Activated B cell treated with CpG ODN at 0.5 μM for 24 hours (primary cell): ENCODE measurements around the gene CSTF1. TPM values are rescaled to one million over a fixed set of nuclear protein-coding genes. Genes with fewer than 3 reads are reported as not detected.

Experiments
- ATAC-seq: fragments of 200-7000 bp; cut with Tn5 transposase; one replicate; pipeline ENCODE4 v1.10.0; 2021; ENCODE audit warnings: low read depth, mild to moderate bottlenecking, moderate library complexity
- CTCF ChIA-PET: fragments of 350-600 bp; sonication (Branson Sonifier 250); formaldehyde crosslinking; loops from one replicate; lab custom pipeline; 2021; ENCODE audit warnings: antibody characterized with exemption; lab: Charles Lee
- POLR2A ChIA-PET: fragments of 350-600 bp; sonication (Branson Sonifier 250); formaldehyde crosslinking; loops from one replicate; lab custom pipeline; 2021; ENCODE audit warnings: antibody characterized with exemption; lab: Charles Lee
- DNase-seq: peaks from one replicate; pipeline ENCODE4 v3.0.0; 2022
- H3K27ac Mint-ChIP-seq: one replicate; pipeline ENCODE4 v1.8.0; 2020; ENCODE audit warnings: mixed read lengths
- H3K27me3 Mint-ChIP-seq: one replicate; pipeline ENCODE4 v1.8.0; 2021; ENCODE audit warnings: mixed read lengths
- H3K36me3 Mint-ChIP-seq: one replicate; pipeline ENCODE4 v1.8.0; 2021; ENCODE audit warnings: low read depth, mixed read lengths
- H3K4me1 Mint-ChIP-seq: one replicate; pipeline ENCODE4 v1.8.0; 2021; ENCODE audit warnings: mixed read lengths
- H3K4me3 Mint-ChIP-seq: one replicate; pipeline ENCODE4 v1.8.0; 2020; ENCODE audit warnings: mild to moderate bottlenecking, mixed read lengths
- H3K9me3 Mint-ChIP-seq: one replicate; pipeline ENCODE4 v1.8.0; 2020; ENCODE audit warnings: mixed read lengths
- CTCF ChIP-seq: fragments of 200-600 bp; IDR thresholded peaks from one replicate; pipeline ENCODE4 v1.8.0; 2022; ENCODE audit warnings: antibody characterized with exemption, mild to moderate bottlenecking
- intact Hi-C: fragments of 100-400 bp; cut with micrococcal nuclease; formaldehyde crosslinking; loops from one replicate; pipeline ENCODE4 v1.15.1; 2024
- total RNA-seq: library from RNA; stranded (reverse); gene quantifications from 2 replicates; pipeline ENCODE4 v1.2.3, GENCODE V29; 2022

CSTF1 gene
- total RNA-seq, 1 donor from 2014 or later: 36.2 TPM

- CTCF ChIA-PET: interaction anchor here (1.2 kb wide), 1 partner anchor 25 kb away, joined by 3 read pairs; no protein-coding TSS in a partner anchor
- intact Hi-C loops: no loop called here
- no peak overlapping the region for H3K27ac Mint-ChIP-seq
Observed at GRCh38 chr20:56420028-56420427, 27.6 kb downstream of the CSTF1 start.

GRCh38 chr20:56420940-56421688, 28.7 kb downstream of the CSTF1 start:
- Mint-ChIP-seq H3K4me1 (peaks cover 7% of the 10 kb centered on the region), H3K4me3 (no peak overlapping the region), H3K9me3 (no peaks in the 10 kb centered on the region), H3K27ac (no peak overlapping the region), H3K27me3 (no peaks in the 10 kb centered on the region), H3K36me3 (peaks cover 3% of the 10 kb centered on the region)
- no peak for TF ChIP-seq CTCF
- ChIA-PET POLR2A (no interaction called here), CTCF (interaction anchor here (1.2 kb wide), 1 partner anchor 26 kb away, joined by 3 read pairs; no protein-coding TSS in a partner anchor)
- ATAC-seq: no peak
- intact Hi-C loops: no loop called here
- no peak for DNase-seq

More at GRCh38 chr20:56420028-56420427, 27.6 kb downstream of the CSTF1 start:
- peaks cover 3% of the 10 kb centered on the region for H3K36me3 Mint-ChIP-seq
- no peak overlapping the region for H3K4me3 Mint-ChIP-seq
- no peaks in the 10 kb centered on the region for H3K9me3 Mint-ChIP-seq
- H3K27me3 Mint-ChIP-seq: no peaks in the 10 kb centered on the region
- peaks cover 7% of the 10 kb centered on the region for H3K4me1 Mint-ChIP-seq
- ATAC-seq (no peak), DNase-seq (no peak)
- no peak for TF ChIP-seq CTCF
- POLR2A ChIA-PET: no interaction called here

- no peak for TF ChIP-seq CTCF
- POLR2A ChIA-PET: no interaction called here
- Mint-ChIP-seq H3K9me3 (no peaks in the 10 kb centered on the region), H3K4me3 (no peak overlapping the region), H3K27me3 (no peaks in the 10 kb centered on the region), H3K27ac (no peak overlapping the region), H3K36me3 (peaks cover 1% of the 10 kb centered on the region), H3K4me1 (peaks cover 7% of the 10 kb centered on the region)
- ATAC-seq (no peak), DNase-seq (no peak)
- CTCF ChIA-PET: no interaction called here
- intact Hi-C loops: no loop called here
Observed at GRCh38 chr20:56422076-56422823, 29.8 kb downstream of the CSTF1 start.

GRCh38 chr20:56422824-56423189, 30.4 kb downstream of the CSTF1 start:
- DNase-seq: no peak
- ATAC-seq: no peak
- ChIA-PET CTCF (no interaction called here), POLR2A (no interaction called here)
- Mint-ChIP-seq H3K27ac (no peak overlapping the region), H3K27me3 (no peaks in the 10 kb centered on the region), H3K4me1 (peaks cover 10% of the 10 kb centered on the region), H3K9me3 (no peaks in the 10 kb centered on the region), H3K36me3 (no peaks in the 10 kb centered on the region), H3K4me3 (no peak overlapping the region)
- intact Hi-C loops: no loop called here
- no peak for TF ChIP-seq CTCF

- H3K36me3 Mint-ChIP-seq: no peaks in the 10 kb centered on the region
- ATAC-seq: no peak
- DNase-seq: no peak
- H3K4me3 Mint-ChIP-seq: no peak overlapping the region
- no peak overlapping the region for H3K27ac Mint-ChIP-seq
- intact Hi-C loops: no loop called here
- H3K27me3 Mint-ChIP-seq: no peaks in the 10 kb centered on the region
- H3K9me3 Mint-ChIP-seq: no peaks in the 10 kb centered on the region
- TF ChIP-seq CTCF: no peak
- peaks cover 13% of the 10 kb centered on the region for H3K4me1 Mint-ChIP-seq
- CTCF ChIA-PET: no interaction called here
- POLR2A ChIA-PET: no interaction called here
Observed at GRCh38 chr20:56423211-56423610, 30.8 kb downstream of the CSTF1 start.
